CD4-positive, alpha-beta T cell treated with Interleukin-4 for 1 hour (primary cell): ENCODE results near the gene RBMS1.

Experiments used
- DNase-seq, 2 donors: peaks; one replicate each; pipeline ENCODE4 v3.0.0-alpha.2; 2020 to 2022

The RBMS1 gene

GRCh38 chr2:160269365-160269764, 224.2 kb downstream of the RBMS1 start:
- no peak for DNase-seq

- DNase-seq: no peak
Measured at GRCh38 chr2:160268151-160268781, 225.3 kb downstream of the RBMS1 start.

DNA sequence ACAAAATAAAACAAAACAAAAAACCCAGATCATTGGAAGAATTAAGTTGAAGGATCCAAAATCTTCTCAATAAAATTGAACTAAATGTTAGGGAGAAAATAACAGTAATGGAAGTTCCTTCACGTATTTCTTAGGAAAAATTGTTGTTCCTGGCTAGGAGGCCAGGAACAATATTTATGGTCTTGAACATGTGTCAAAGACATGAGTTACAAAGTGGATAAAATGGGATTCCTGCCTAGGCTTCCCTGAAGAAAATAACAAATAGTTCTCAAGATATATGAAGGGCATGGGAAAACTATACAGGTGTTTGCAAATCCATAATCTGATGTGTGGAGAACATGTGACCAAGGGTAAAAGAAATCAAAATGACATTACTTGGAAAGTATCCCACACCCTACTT, 225.9 kb downstream of the RBMS1 start:
- no peak for DNase-seq

DNA sequence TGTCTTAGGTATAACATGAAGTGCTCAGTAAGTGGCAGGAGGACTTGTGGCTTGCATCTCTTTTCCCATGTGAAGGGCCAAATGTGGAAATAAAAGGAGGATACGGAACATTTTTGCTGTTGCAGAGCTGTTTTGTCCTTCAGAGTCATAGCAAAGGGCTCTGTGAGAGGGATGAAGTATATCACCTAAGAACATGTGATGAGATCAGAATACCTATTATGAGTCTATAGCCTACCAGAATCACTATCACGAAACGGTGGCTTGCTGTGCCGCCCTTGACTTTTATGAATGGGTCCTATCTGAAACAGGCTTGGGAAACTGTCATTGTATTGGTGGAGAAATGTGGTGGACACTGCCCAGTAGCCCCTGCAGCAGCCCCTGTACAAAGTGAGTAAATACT, 226.6 kb downstream of the RBMS1 start:
- no peak for DNase-seq

DNA sequence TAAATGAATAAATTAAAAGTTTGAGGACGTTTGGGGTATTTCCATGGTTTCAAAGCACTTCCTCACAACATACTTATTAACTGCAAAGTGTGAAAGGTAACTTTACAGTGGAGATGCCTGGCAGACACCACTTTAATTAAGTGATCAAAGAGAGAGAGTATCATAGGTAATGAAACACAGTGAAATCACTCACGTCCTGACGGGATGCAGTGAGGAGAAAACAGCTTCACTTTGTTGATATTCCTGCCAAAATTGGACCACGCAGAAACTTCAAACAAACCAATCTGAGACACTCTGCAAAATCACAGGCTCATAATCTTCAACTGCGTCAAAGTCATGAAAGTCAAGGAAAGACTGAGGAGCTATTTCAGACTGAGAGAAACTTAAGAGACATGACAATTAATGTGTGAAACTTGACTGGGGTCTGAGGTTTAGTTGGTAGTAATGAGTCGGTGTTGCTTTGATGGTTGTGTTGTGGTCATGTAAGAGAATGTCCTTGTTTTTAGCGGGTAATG, 227.5 kb downstream of the RBMS1 start:
- peak in 1 of 2 donors; percentile 20 for DNase-seq

- no peak for DNase-seq
Measured at GRCh38 chr2:160264308-160264707, 229.3 kb downstream of the RBMS1 start.

DNA sequence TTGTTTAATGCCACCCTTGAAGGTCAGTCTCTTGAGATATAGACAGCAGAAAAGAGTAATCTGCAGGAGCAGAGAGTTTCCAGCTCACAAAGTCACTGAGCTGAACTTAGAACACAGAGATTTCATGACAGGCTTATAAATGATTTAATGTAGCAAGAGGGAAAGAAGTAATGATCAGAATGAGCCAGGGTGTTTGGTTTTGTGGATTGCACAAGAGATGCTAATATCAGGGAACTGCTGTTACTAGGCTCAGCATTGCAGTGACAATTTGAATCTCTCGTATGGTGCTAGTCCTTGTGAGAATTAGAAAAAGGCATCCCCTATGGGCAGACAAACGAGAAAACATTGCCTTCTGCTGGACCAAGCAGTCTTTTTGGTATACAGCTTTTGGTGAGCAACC, 231.9 kb downstream of the RBMS1 start:
- DNase-seq: no peak

- no peak for DNase-seq
Measured at GRCh38 chr2:160258492-160258805, 235.2 kb downstream of the RBMS1 start.

GRCh38 chr2:160257743-160258491, 235.7 kb downstream of the RBMS1 start:
- DNase-seq: no peak

DNA sequence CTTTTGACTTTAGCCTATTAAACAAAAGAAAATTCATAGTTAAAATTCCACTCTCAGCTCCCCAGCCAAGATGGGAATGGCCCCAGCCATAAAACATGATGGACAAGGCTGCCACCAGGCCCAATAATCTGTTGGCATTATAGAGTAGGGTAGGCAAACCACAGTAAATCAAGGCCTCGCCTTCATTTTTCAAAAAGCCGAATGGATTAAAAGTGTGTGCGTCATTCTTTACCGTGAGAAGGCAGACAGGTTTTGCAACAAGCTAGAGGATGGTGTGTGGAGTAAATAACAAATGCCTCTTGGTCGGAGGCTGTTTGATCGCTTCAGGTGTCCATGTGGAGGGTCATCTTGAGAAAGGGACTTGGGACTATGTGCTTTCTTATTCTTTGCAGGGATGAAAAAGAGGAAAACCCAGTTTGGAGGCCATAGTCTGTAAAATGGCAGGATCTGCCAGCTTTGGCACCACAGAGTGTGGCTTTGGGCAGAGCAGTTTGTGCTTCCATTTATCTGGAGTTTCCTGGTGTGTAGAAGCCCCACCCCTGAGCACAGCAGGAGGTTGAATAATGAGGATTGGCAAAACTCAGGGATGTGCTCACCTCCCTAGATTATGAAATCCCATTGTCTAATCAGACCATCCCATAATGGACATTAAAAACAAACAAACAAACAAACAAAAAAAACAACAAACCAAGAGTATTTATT, 236.4 kb downstream of the RBMS1 start:
- no peak for DNase-seq

DNA sequence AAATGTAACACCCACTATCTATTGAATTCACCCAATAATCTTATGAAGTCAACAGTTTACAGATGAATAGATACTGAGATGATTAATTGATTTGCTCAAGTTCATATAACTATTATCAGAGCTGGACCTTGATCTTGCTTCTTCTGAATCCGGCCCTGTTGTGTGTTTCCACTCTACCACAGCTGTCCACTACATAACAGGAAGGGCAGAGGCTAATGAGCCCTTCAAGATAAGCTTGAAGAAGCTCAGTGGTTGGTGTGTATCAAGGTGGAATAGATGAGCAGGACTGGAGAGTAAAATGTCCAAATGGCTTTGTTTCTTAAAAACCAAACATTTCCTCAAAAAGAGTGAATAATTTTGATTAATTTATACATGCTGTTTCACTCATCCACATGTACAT, 237.1 kb downstream of the RBMS1 start:
- no peak for DNase-seq

GRCh38 chr2:160255408-160255807, 238.2 kb downstream of the RBMS1 start:
- DNase-seq: no peak

GRCh38 chr2:160254189-160254762, 239.3 kb downstream of the RBMS1 start:
- no peak for DNase-seq

DNA sequence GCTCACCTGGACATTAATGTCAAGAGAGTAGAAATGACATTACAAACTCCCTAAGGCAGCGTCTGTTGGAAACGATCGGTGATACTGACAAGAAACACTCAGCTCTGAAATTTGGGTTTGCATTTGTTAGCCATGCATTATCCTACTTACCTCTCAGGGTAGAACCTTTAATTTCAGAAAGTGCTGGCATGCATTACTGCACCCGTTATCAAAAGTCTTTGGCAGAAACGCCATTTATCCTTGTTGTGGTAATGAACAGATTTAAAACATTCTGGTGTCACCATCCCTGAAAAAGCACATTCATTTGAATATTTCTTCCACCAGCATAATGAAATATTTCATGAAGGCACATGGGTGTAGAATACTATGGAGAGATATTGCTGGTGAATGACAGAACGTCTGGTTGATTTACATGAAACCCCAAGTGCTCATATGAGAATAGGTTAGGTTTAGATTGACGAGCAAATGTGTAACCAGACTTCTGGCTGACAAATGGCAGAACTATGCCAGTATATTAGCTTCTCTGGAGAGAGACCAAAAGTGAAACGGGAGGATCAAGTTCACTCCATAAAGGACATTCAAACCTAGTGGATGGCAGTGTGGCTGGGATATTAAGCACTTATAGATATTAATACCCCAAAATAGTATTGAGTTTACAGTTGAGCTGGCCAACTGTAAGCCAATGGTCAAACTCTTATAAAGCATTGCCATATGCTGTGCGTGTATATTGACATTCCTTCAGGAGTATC, 240.0 kb downstream of the RBMS1 start:
- DNase-seq: no peak

DNA sequence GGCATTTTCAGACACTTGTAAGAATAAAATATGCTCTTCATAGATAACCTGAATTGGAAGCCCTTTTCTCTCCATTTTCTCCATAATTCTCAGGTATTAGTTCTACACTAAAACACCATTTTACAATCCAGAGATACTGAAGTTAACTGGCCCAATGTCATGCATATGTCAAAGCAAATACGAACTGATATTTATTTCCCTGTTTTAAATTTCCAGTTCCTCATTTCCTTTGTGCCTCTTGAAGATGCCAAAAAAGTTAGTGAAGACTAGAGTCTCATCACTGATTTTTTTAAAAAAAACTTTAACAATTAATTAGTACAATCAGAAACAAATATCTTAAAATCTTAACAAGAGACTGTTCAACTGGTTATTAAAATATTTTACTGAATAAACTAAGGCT, 240.7 kb downstream of the RBMS1 start:
- no peak for DNase-seq

DNA sequence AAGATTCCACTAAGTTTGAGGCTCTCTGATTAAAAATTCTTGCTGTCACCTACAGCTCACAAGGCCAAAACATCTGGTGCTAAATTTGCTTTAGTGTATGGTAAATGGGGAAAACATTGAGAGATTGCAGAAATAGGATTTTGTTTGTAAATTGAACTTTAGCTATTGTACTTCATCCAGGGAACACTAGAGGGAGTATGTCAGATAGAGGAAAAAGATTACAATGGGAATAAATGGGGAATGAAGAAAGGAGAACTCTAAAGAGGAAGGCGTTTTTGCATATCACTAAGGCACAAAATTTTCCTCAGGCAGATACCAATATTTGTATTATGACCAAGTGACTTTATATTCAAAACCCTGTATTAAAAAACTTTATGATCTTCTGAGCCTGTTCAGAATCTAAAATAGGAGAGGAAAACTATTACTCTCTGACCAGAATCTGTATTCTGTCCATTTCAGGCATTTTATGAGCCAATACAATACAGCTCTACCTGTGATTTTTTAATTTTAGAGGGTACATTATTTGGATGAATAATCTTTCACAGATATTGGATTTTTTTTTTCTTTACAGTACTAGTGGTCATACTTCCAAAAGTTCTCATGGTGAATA, 241.2 kb downstream of the RBMS1 start:
- peak in 1 of 2 donors; percentile 25 for DNase-seq

DNA sequence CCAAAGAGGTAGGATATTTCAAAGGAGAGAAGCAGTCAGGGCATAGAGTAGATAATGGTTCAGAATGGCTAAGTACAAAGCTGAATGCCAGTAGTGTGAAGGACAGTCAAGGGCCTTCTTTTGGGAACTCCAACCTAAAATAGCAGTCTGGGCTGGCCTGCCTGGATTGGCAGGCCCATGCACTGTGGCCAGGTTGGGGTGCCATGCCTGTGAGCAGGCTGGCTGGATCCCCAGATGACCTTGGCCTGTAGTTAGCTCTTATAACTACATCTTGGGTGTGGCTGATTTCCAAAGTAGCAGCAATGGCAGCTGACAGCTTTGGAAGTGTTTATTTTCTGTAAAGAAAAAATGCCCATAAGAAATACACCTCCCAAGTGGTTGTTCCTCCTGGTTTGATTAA, 242.0 kb downstream of the RBMS1 start:
- DNase-seq: no peak

DNA sequence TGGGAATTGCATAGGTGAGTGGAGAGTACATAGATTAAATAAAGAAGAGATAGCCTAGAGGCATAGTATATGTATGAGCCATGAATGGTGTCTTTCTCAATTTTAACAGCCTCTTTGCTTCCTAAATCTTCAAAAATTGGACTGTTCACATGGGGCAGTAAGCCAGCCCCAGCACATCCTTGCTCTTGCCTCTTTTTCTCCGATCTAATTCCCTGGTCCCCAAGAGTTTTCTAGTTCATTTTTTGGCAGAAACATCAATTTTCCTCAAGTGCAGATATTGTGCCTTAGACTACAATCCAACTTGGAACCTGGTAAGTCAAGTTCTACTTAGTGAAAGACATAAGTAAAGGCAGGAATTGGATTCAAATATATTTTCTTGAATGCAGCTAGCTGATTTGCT, 243.7 kb downstream of the RBMS1 start:
- DNase-seq: no peak

DNA sequence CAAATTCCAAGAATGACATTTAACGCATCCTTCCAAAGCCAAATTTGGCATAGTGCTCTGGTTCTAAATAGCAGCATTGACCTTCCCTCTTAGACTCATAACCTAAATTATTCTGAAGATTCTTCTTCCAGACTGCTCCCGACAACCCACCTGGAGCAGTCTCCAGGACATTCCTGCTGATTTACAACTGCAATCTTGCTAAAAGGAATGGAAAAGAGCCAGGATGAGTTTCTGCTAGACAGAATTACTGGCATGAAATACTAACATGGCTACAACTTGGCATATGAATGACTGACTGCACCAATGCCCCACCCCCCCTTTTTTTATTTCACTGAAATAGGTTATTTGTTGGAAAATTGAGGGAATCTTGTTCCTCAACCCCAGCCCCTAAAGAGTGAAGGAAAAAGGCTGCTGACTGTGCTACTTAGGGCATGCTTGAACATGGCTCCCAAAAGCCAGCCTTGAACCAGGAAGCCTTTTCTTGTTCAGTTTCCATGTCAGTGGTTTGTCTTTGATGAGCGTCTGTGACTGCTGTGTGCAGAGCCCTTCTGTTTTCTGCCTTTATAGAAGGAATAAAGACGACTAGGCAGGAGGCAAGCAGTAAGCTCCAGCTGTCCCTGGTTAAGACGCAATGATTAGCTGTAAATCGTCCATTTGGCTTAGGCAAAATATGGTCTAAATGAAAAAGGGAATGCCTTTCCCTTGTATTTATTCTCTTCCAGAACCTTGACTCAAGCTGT, 246.1 kb downstream of the RBMS1 start:
- DNase-seq: no peak

DNA sequence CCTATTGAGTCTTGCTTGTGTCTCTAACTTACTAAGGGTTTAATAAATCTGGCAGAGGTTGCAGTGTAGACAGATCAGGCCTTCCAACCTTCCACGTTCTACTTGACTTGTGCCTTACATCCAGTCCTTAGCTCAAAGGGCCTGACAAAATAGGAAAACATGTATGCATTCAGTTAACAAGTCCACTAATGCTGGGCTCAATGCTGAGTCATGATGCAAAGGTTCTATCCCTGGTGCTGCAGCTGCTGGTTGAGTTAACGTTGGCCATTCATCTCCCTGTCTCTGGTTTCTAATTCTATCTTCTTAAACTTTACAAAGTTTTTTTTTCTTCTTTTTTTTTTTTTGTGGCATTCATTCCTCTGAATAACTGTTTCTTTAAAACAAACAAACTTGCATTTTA, 247.3 kb downstream of the RBMS1 start:
- no peak for DNase-seq

DNA sequence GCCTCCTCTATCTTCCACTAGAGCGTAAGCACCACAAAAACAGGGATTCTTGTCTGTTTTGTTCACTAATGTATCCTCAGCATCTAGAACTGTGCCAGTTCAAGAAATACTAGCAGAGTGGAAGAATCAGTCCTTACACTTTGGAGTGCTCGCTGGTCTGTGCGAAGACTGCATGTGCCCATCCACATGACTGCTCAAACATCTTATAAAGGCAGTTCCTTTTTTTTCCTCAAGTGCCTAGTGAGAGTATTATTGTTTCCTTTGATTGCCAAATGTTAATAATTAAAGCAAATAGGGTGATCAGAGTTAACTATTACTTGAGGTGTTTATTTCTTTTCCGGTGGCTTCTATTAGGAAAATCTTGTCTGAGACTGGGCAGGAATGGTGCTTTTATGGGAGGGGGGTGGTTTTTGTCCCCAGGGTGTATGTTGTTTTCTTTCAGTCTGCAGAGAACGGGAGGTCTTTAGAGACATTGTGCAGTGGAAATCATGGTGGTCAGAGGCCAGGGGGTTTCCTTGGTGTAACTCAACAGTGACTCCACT, 247.9 kb downstream of the RBMS1 start:
- DNase-seq: no peak
